Measurements from ENCODE around the gene TMEM185A. TPM values are rescaled to one million over a fixed set of nuclear protein-coding genes. Genes with fewer than 3 reads are reported as not detected.
"Not testable (repeated sequence)": the region's sequence is repeated elsewhere in the genome, so short reads cannot be mapped to it uniquely, and the experiment has no call there.

The TMEM185A gene
- polyA plus RNA-seq, 3 donors, result 41.0 to 49.1 (median 47.6) TPM

GRCh38 chrX:149633511-149633910, 1.9 kb upstream of the TMEM185A start:
- no peak for DNase-seq (ENCODE audit: extremely low read depth in 1 of 11, low read depth in 9 of 11, low spot score in 4 of 11)

- peak in 3 of 11 donors; percentile 5 to 15 (median 13) for DNase-seq (ENCODE audit: extremely low read depth in 1 of 11, low read depth in 9 of 11, low spot score in 4 of 11)
These were observed 835 bp downstream of the TMEM185A start for GRCh38 chrX:149630681-149631233.

GRCh38 chrX:149629730-149630387, 1.7 kb downstream of the TMEM185A start:
- DNase-seq (ENCODE audit: extremely low read depth in 1 of 11, low read depth in 9 of 11, low spot score in 4 of 11), result no peak

GRCh38 chrX:149628768-149629167, 2.8 kb downstream of the TMEM185A start:
- no peak for DNase-seq (ENCODE audit: extremely low read depth in 1 of 11, low read depth in 9 of 11, low spot score in 4 of 11)

GRCh38 chrX:149628280-149628679, 3.3 kb downstream of the TMEM185A start:
- DNase-seq (ENCODE audit: extremely low read depth in 1 of 11, low read depth in 9 of 11, low spot score in 4 of 11), result no peak

- not testable (repeated sequence) for DNase-seq (ENCODE audit: extremely low read depth in 1 of 11, low read depth in 9 of 11, low spot score in 4 of 11)
These were observed 4.8 kb downstream of the TMEM185A start for GRCh38 chrX:149626829-149627228.

GRCh38 chrX:149619662-149620061, 11.9 kb downstream of the TMEM185A start:
- DNase-seq (ENCODE audit: extremely low read depth in 1 of 11, low read depth in 9 of 11, low spot score in 4 of 11), result not testable (repeated sequence)

- DNase-seq (ENCODE audit: extremely low read depth in 1 of 11, low read depth in 9 of 11, low spot score in 4 of 11), result no peak
These were observed 12.7 kb downstream of the TMEM185A start for GRCh38 chrX:149618871-149619270.

GRCh38 chrX:149611623-149612175, 19.9 kb downstream of the TMEM185A start:
- no peak for DNase-seq (ENCODE audit: extremely low read depth in 1 of 11, low read depth in 9 of 11, low spot score in 4 of 11)

GRCh38 chrX:149610511-149610910, 21.1 kb downstream of the TMEM185A start:
- DNase-seq (ENCODE audit: extremely low read depth in 1 of 11, low read depth in 9 of 11, low spot score in 4 of 11), result no peak

- DNase-seq (ENCODE audit: extremely low read depth in 1 of 11, low read depth in 9 of 11, low spot score in 4 of 11), result no peak
These were observed 23.9 kb downstream of the TMEM185A start for GRCh38 chrX:149607699-149608098.

- DNase-seq (ENCODE audit: extremely low read depth in 1 of 11, low read depth in 9 of 11, low spot score in 4 of 11), result not testable (repeated sequence)
These were observed 26.2 kb downstream of the TMEM185A start for GRCh38 chrX:149605248-149605885.

- DNase-seq (ENCODE audit: extremely low read depth in 1 of 11, low read depth in 9 of 11, low spot score in 4 of 11), result not testable (repeated sequence)
These were observed 33.0 kb downstream of the TMEM185A start for GRCh38 chrX:149598603-149599002.

- not testable (repeated sequence) for DNase-seq (ENCODE audit: extremely low read depth in 1 of 11, low read depth in 9 of 11, low spot score in 4 of 11)
These were observed 35.6 kb downstream of the TMEM185A start for GRCh38 chrX:149595943-149596342.

- DNase-seq (ENCODE audit: extremely low read depth in 1 of 11, low read depth in 9 of 11, low spot score in 4 of 11), result not testable (repeated sequence)
These were observed 36.4 kb downstream of the TMEM185A start, which contains the start of gene HSFX2 for GRCh38 chrX:149595214-149595613. TSS of gene HSFX2 (minus strand) at chrX:149595314. CDS start at chrX:149594700, 614 bp downstream.

- DNase-seq (ENCODE audit: extremely low read depth in 1 of 11, low read depth in 9 of 11, low spot score in 4 of 11), result not testable (repeated sequence)
These were observed 40.6 kb downstream of the TMEM185A start for GRCh38 chrX:149590993-149591392.

GRCh38 chrX:149587359-149587758, 44.2 kb downstream of the TMEM185A start, which contains the start of gene MAGEA9B:
TSS of gene MAGEA9B (minus strand) at chrX:149587459. CDS start at chrX:149583179, 4,280 bp downstream.
- not testable (repeated sequence) for DNase-seq (ENCODE audit: extremely low read depth in 1 of 11, low read depth in 9 of 11, low spot score in 4 of 11)

GRCh38 chrX:149585631-149586030, 46.0 kb downstream of the TMEM185A start:
- not testable (repeated sequence) for DNase-seq (ENCODE audit: extremely low read depth in 1 of 11, low read depth in 9 of 11, low spot score in 4 of 11)

GRCh38 chrX:149573456-149573855, 58.1 kb downstream of the TMEM185A start:
- not testable (repeated sequence) for DNase-seq (ENCODE audit: extremely low read depth in 1 of 11, low read depth in 9 of 11, low spot score in 4 of 11)

GRCh38 chrX:149572743-149573142, 58.8 kb downstream of the TMEM185A start:
- DNase-seq (ENCODE audit: extremely low read depth in 1 of 11, low read depth in 9 of 11, low spot score in 4 of 11), result no peak

Data from renal cortex interstitium (tissue), 11 donors.